Measurements from ENCODE around the gene GAREM1.
"Not testable (repeated sequence)": the region's sequence is repeated elsewhere in the genome, so short reads cannot be mapped to it uniquely, and the experiment has no call there.

GAREM1 gene

DNA sequence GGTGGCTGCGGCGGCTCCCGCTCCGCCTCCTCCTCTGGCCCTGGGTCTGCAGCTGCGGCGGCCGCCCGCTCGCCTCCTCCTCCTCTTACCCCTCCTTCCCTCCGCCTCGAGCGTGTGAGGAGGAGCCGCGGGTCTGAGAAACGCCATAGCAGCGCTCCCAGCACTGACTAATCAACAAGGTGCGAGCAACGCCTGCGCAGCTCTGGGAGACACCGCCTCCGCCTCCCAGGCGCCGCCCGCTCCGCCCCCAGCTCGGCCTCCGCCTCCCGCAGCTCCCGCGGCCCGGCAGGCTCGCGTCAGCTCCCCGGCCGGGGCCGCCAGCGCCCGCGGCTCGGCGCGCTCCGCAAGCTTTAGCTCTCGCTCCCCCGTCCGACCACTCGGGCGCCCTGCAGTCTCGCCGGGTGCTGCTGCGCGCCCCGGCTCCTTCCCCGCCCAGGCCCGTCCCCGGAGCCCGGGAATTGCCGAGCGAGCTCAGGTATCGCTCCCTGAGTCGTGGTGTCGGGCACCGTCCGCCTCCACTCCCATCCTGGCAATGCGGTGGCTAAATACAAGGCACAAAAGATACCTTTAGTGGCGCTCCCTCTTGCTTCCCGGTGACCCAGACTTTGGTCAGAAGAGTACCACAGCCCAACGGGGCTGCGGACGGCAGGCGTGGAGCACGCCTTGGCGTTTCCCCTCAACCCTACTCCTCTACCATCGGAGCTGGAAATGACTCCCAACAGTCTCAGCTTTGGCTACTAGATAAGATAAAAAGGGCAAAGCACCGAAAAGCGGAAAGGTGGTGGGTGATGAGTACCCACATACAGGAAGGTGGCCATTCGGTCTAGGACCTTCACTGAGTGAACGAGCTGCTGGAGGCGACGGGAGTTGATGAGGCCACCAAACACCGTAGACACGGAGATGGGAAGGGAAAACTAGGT lies at the start of gene GAREM1:
GAREM1 (minus strand) TSS at position 169 of the 920 bp plus-strand sequence. CDS start 454 bp downstream, outside the sequence.
- DNase-seq (ENCODE audit: low read depth) = peak; percentile 89

DNA sequence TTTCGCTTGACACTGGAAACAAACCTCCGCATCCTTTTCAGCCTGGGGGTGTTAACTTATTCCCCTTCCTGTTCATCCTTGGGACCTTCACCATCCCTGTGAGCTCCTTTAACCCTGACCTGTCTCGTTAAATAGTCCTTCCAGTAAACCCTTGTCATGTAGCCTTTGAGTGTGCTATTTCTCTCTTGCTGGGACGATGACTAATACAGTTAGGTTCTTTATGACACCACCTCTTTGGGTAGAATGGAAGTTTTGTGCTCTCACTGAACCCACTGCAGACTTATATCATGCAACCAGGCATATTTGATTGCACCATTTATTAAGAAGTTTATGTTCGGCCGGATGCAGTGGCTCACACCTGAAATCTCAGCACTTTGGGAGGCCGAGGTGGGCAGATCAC lies 40.5 kb upstream of the GAREM1 start:
- DNase-seq (ENCODE audit: low read depth) = no peak

DNA sequence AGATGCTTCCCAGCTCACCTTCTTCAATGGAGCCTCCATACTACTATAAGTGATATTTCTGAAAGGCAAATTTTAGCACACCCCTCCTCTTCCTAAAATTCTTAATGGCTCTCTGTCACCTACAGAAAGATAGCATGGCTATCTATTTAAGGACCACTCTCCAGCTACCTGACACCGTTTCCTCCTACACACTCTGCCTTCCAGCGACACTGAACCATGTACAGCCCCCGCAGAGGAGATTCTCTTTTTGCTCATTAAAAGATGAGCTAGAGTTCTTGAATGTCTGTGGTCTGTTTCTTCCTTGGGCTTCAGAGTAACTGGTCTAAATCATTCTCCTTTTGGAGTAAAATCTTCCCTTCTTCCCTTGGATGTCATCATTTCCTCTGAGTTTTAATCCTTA lies 38.4 kb upstream of the GAREM1 start:
- DNase-seq (ENCODE audit: low read depth) = no peak

DNA sequence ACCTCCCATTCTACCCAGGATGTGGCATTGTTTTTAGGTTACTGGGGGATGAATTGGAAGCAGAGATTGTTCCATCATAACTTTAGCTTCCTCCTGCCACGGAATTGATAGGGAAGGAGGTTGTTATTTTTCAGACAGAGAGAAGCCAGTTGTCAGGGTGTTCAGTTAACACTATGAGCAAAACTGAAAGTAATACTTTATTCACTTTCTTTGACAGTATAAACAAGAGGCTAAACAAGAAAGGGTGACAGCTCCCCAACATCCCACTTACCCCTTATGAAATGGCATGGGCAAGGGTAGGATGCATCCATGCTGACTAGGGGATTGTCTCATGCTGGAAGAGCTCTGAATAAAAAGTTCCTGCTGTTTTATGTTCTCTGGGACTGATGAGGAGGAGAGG lies 36.4 kb upstream of the GAREM1 start:
- DNase-seq (ENCODE audit: low read depth) = no peak

DNA sequence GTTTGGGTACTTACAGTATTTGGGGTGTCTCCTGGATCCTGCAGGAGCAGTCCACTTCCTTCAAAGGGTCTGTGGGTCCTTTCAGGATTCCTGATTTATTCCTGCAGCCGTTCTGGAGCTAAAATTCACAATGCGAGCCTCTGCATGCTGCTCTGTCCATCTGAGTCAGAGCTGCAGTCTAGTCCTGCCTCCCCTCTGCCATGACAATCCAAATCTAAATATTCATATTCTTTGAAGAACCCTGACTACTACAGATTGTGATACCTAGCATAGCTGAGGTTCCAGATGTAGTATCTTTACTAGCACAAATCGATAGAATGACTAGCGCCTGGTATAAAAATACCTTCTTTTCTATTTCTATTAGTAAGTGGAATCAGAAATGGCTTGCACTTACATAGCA lies 31.3 kb upstream of the GAREM1 start:
- DNase-seq (ENCODE audit: low read depth) = no peak

DNA sequence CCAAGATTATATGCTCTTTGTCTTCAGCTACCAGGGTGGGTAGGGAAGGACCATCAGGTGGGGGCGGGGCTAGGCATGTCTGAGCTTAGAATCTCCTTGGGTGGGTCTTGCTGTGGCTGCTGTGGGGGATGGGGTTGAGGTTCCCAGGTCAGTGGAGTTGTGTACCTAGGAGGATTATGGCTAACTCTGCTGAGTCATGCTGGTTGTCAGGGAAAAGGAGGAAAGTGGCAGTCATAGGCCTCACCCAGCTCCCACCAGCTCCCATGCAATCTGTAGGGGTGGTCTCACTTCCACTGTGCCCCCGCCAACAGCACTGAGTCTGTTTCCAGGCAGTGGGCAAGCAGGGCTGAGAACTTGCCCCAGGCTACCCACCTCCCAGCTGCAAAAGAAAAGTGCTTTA lies 30.6 kb upstream of the GAREM1 start:
- DNase-seq (ENCODE audit: low read depth) = not testable (repeated sequence)

DNA sequence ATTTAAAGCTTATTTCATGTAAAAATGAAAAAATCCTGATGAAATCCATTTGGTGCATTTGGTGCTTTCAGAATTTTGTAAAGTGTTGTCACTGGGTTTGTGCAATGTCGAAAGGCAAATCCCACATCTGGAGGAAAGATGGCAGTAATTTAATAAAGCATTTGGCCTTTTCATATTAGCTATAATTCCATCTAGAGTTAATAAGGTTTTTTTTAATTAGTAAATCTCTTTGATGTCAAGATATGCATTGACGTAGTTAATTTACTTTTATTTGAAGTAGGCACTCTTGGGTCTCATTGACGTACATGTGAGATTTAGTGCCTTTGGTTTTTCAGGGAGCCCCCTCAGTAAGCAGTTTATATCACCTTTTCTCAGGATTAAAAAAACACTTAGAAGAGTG lies 12.3 kb upstream of the GAREM1 start:
- DNase-seq (ENCODE audit: low read depth) = no peak

DNA sequence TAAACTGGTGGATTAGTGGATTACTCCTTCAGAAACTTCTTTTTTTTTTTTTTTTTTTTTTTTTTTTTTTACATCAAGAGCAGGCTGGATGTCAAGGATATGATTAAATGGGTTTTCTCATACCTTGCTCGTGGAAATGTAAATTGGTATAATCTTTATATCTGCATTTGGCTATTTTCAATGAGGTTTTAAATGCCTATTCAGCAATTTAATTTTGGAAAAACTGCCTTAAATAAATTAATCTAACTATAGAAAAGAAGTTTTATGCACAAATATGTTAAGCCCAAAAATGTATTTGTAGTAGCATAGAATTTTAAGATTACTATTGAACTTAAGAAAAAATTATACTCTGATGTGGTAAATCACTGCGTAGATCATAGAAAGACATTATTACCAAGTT lies 11.4 kb upstream of the GAREM1 start:
- no peak for DNase-seq (ENCODE audit: low read depth)

DNA sequence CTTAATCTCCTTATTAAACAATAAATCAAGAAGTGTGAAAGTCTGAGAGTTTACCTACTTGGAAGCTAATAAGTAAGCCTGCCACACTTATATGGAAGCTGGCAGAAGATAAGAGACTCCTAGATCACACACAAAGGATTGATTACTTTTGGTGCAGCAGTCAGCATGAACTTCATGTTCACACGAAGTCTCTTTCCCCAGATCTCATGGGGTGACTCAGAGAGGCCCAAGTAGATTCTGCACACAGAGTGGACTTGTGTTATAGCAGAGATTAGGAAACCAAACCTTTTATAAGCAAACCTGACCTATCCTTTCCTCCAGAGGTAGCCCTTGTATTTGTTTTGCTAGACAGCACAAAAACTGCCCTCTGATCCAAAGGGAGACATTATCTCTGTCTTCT lies 9.9 kb upstream of the GAREM1 start:
- DNase-seq (ENCODE audit: low read depth) = no peak

DNA sequence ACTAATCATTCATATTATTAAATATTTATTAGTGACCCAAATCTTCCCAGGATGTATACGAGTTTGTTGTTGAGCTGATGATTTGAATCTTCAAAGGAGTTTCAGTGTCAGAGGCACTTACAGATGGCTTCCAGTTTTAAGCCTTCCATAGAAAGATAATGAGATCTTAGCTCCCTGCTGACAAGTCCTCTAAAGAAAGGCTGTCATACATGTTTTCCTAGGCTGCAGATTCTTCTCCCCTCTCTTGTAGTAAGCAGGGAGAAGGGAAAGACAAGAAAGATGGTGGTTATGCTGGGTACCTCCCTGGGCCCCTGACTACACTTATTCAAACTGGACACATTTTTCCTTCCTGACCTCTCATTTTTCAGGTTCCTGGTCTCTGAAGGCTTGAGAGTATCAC lies 8.1 kb upstream of the GAREM1 start:
- no peak for DNase-seq (ENCODE audit: low read depth)

DNA sequence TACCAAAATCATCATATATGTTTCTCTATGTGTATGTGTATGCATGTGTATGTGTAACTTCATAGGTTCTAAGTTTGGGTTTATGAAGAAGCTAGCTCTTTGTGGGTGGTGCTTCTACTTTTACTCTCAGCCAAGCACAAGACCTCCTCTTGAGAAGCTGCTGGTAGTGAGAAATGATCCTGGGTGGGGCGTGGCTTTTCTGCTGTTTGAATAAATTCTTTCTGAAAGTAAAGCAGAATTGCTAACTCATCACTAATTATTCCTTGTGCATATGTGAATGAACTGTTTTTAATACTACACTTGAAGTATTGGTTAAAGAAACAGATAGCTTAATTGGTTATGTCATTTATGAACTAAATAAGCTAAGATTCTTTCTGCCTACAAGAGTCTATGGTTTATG lies 7.6 kb upstream of the GAREM1 start:
- no peak for DNase-seq (ENCODE audit: low read depth)

DNA sequence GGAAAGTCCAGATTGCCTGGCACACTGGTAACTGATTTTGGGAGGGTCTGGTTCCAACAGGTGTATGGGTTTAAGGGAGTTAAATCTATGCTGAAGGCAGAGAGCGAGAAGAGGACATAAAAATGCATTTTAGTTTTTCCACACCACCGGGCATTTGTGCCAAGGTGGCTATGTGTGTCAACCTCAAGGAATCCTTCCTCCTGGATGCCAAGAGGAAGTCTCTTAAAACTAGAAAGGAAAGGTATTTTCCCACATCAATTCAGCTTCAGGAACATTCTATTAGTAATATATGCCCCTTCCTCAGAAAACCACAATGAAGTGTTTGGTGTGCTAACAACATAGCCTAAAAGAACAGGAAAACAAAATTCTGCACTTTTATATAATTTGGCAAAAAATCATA lies 5.4 kb upstream of the GAREM1 start:
- no peak for DNase-seq (ENCODE audit: low read depth)

DNA sequence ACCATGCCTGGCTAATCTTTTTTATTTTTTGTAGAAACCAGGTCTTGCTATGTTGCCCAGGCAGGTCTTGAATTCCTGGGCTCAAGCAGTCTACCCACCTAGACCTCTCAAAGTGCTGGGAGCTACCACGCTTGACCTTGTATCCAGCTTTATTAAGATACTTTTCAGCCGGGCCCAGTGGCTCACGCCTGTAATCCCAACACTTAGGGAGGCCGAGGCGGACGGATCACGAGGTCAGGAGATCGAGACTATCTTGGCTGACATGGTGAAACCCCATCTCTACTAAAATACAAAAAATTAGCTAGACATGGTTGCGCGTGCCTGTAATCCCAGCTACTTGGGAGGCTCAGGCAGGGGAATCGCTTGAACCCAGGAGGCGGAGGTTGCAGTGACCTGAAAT lies 4.4 kb upstream of the GAREM1 start:
- not testable (repeated sequence) for DNase-seq (ENCODE audit: low read depth)

DNA sequence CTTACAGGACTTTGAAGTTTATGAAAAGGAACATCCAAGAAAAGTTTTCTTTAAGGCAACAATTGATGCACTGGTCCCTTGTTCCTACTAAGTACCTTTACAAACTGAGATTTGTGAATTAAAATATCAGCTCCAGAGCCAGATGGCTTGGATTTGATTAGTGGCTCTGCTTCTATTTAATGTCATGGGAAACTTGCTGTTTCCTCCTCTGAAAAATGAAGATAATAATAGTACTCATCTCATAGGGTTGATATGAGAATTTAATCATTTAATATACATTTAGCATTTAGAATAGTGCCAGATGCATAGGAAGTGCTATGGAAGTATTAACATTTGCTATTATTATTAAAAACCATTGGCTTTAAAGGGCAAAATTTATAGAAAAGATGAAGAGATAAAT lies 2.6 kb upstream of the GAREM1 start:
- DNase-seq (ENCODE audit: low read depth) = no peak

DNA sequence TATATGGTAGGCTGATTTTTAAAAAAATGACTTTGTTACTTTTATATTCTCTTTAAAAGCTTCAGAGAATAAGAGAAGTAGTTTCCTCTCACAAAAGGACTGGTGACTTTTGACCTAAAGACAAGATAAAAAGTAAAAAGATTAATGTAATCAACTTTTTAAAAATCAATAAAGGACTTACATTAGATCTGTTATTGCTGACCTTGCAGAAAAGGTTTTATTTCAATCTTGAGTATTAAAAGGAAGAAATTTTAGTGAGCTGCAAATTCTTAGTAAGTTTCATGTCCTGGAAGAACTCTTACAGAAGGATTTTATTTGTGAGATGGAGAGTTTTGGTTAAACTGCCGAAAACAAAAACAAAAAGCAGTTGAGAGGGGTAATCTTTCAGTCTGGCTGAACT lies 2.2 kb upstream of the GAREM1 start:
- DNase-seq (ENCODE audit: low read depth) = no peak

DNA sequence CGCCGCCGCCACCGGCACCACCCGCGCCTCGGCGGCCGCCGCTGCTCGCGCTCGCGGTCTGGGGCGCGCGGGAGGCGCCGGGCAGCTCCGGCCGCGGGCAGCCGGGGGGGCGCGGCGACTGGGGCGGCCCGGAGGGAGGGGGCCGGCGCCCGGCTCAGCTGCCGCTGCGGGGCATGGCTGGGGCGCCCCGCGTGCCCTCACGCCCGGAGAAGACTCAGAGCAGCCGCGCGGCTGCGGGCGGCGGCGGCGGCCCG lies 295 bp downstream of the GAREM1 start:
- DNase-seq (ENCODE audit: low read depth) = no peak

DNA sequence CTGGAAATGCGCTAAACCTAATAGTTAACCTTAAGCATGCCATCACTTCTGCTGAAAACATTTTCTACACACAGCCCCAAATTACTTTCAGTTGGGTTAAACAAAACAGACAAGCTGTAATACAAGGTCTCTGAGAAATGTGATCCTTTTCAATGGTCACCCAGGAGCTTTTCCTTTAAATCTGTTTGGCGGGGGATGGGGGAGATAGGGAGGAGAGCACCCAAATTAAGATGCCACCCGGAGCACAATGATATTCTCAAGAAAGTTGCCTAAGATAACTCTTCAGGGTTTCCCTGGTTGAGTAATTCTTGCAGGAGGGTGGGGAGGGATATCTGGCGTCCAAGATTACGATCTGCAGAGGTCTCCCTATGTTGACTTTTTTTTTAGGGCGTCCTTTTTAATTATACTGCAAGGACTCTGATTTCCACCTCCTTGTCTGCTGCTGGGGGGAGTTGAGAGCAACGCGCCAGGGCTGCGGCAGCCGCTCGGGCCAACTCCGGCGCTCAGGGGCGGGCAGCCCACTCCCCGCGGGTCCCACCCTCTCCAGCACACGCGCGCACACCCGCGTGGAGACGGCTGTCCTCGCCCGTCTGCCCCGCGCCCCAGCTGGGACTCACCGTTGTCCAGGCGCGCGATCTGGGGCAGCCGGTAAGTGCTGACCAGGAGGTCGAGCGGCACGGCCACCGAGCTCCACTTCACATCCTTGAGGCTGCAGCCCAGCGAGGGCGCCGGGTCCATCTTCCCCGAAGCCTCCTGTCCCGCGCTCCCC lies 807 bp downstream of the GAREM1 start:
- DNase-seq (ENCODE audit: low read depth) = no peak

DNA sequence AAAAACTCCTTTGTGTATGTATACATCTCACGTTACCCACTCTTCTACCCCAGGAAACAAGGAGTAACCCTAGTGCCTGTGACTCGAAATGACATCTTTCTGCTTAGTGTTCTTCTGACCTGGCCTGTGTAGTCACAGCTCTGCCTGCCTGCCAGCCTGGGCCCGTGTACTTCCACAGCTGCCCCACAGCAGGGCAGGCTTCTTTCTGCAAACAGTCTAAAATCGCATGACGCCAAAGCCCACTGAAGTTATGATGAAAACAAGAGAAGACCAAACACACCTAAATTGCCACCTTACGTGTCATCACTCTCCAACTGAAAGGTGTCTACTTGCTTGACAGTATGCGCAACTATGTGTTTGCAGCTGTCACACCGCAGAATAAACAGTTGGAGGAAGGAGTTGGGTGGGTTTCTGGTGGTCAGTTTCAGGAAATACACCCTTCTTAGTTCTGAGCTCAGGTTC lies 1.5 kb downstream of the GAREM1 start:
- no peak for DNase-seq (ENCODE audit: low read depth)

DNA sequence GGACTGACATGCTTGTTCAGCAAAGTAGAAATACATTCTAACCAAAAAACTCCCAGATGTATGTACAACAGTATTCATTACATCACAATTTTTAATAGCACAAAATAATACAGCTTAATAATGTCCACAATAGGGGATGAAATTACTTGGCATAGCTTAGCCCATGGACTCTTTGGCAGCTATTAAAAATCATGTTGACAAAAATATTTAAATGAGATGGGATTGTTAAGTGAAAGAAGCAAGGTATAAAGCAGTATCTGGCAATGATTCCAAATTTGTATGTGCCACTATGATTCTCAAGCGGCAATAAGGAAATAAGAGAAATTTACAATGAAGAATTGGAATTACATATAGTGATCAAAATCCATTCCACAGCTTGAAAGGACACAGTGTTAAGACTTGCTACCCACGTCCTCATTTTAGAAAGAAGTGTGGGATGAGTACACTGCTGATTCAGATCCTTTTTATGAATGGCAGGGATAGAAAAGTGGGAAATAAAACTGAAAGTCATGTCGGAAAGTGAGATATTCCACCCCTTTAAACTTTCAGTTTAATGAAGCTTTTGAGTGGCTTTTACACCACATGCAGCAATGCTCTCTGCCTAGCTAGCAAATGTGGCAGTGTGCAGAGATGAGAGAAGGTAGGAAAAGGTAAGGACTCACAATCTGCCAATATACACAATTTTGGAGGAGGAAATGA lies 2.4 kb downstream of the GAREM1 start:
- DNase-seq (ENCODE audit: low read depth) = no peak

DNA sequence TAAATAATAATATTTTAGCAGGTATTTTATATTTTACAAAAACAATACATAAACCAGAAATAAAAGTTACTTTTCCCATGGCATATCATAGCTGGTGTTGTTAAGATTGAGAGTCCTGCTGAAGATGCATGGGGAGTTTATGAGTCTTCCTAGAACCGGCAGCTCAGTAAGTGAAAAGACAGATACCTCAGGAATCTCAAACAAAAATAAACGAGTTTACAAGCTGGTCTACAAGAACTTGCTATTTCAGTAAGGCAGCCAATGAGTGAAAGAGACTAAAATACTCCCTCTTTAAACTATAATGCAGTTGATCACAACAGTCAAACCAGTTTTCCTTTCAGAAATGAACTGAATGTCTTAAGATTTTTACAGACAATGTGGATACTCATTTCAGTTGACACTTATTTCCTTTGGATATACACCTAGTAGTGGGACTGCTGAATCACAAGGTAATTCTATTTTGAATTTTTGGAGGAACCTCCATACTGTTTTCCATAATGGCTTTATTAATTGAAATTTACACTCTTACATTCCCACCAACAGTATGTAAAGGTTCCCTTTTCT lies 8.9 kb downstream of the GAREM1 start:
- DNase-seq (ENCODE audit: low read depth) = no peak

DNA sequence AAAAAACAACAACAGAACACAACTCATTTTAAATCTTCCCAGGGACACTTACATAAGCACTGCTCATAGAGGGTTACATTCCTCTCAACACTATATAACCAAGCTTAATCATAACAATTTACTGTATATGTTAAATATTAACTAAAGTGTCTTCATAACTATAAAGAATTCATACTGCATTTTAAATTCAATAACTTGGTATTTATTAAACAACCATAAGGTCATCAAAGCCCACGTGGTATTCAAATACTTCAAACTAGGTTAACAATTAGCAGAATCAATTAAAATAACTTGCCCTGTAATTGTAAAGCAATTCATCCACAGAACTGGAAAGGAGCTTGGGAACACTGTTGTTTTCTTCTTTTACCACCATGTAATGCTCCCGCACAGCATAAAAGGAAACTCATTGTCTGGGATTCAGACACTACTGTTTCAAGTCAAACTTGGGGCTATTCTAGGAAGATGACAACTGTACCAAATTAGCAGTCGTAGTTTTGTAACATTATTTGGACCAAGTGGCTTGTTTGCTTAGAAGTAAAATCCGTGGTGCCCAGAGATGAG lies 10.4 kb downstream of the GAREM1 start:
- DNase-seq (ENCODE audit: low read depth) = no peak
